Stimulated activated CD8-positive, alpha-beta memory T cell treated with anti-CD3 and anti-CD28 coated beads, Interleukin-4, amount 100 ng/mL, for 48 hours (primary cell): ENCODE data around the gene RNGTT.
"Not testable (repeated sequence)": the region's sequence is repeated elsewhere in the genome, so short reads cannot be mapped to it uniquely, and the experiment has no call there.

Source experiments
- DNase-seq: peaks from one replicate; pipeline ENCODE4 v3.0.0-alpha.2; 2020

Gene RNGTT

GRCh38 chr6:88963139-88964090, at the start of gene RNGTT:
RNGTT (minus strand) TSS chr6:88963618; CDS start chr6:88963409, 209 bp downstream.
- DNase-seq: peak; percentile 99

DNA sequence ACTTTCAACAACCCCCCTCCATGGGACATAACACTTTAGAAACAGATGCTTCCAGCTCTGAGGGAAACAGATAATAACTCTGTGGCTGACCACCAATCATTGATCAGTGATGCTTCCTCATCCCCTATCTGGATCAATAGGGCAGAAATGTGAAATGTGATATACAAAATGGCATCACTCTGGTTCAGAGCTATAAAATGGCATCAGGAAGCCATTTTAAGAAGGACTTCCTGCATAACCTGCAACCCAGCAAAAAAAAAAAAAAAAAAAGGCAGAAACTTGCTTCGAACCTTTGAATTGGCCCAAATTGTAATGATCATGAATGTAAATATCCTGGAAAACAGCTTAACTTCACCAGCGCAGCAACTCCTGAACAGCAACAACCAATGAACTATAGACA, 48.0 kb upstream of the RNGTT start:
- DNase-seq: no peak

- no peak for DNase-seq
These were observed 47.4 kb upstream of the RNGTT start for GRCh38 chr6:89010825-89011224.

GRCh38 chr6:89009624-89010059, 46.2 kb upstream of the RNGTT start:
- no peak for DNase-seq

- DNase-seq: no peak
These were observed 45.5 kb upstream of the RNGTT start for GRCh38 chr6:89008815-89009374.

GRCh38 chr6:89008001-89008814, 44.8 kb upstream of the RNGTT start:
- no peak for DNase-seq

DNA sequence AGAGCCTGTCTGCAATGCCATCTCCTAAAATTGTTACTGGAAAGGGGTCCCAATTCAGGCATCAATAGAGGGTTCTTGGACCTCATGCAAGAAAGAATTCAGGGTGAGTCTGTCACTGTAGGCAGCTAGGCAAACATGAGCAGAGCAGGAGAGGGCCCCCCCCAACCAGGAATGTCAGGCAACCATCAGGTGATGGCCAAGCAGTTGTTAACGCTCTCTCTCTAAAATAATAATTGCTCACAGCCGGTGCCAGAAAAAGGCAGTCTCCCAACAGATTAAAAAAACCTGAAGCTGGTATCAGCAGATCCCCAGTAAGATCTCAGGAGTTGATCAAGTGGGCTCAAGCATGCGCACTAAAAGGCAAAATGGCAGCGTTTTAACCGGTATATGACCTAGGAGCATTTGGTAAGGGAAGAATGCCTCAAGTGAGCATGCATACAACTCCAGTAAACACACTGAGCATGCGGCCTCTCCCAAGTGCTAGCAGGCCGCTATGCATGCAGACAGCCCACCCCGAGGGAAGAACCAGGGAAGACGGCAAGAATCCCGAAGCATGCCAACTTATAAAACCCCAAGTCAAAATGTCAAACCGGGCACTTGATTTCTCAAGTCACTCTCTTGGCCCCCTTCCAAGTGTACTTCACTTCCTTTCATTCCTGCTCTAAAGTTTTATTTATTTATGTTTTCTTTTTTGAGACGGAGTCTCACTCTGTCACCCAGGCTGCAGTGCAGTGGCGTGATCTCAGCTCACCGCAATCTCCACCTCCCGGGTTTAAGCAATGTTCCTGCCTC, 44.0 kb upstream of the RNGTT start:
- DNase-seq: no peak

- DNase-seq: no peak
These were observed 39.1 kb upstream of the RNGTT start for GRCh38 chr6:89002523-89002922.

GRCh38 chr6:88997327-88997726, 33.9 kb upstream of the RNGTT start:
- no peak for DNase-seq

- DNase-seq: no peak
These were observed 29.5 kb upstream of the RNGTT start for GRCh38 chr6:88992741-88993552.

DNA sequence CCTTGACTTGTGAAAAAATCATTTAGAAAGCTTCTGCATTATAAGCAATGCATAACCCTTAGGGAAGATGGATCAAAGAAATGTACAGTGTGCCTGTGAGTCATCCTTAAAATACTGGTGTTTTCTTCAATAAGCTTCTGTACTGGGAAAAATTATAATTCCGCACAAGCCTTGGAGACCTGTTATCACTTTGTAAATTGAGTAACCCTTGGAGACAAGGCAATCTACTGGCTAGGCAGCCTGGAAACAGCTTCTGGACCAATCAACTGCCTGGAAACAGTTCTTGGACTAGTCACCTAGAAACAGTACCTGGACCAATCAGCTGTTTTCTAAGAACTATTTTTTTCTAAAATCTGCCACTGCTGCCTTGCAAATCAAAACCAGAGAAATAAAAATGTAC, 25.8 kb upstream of the RNGTT start:
- DNase-seq: no peak

GRCh38 chr6:88987922-88988321, 24.5 kb upstream of the RNGTT start:
- DNase-seq: no peak

- DNase-seq: no peak
These were observed 22.5 kb upstream of the RNGTT start for GRCh38 chr6:88985901-88986300.

DNA sequence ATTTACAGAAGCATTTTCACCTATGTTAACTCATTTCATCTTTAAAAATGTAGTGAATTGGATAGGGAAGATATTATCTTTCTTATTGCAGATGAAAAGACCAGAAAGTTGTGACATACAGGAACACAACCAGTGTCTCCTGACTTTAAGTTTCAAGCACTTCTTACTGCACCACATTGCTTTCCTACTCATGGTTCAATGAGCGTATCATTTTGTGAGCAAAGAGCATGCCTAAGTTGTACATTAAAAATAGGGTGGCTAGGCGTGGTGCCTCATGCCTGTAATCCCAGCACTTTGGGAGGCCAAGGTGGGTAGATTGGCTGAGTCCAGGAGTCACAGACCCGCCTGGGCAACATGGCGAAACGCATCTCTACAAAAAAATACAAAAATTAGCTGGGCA, 21.2 kb upstream of the RNGTT start:
- no peak for DNase-seq

DNA sequence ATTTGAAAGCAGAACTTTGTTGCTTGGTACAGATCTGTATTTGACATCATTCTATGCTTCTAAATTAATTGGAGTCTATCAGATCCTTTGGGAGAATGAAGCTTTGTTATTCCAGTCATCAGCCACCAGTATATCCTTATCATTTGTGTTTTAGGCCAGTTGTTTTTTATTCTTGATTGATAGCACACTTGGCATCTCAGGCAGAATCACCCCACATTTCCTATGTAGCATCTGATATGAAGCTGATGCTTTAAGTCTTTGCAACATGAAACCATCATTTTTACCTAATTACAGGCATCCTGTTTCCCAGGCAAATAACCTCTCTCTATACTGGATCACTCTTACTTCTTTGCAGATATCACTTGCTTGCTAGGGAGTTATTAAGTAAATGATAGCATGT, 20.7 kb upstream of the RNGTT start:
- DNase-seq: no peak

DNA sequence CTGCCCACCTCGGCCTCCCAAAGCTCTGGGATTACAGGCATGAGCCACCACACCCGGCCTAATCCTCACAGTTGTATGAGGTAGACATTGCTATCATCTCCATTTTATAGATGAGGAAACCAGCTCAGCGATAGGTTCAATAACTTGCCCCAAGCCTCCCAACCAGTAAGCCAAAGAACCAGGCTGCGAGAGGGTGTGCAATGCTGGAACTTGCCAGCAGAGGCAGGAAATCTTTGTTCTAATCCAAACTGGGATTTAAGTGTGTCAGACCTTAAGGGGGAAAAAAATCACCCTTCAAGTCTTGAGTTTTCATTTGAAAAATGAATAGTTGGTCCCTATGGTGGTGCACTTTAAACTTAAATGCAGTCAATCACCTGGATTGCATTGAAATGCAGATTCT, 20.1 kb upstream of the RNGTT start:
- DNase-seq: no peak

- DNase-seq: not testable (repeated sequence)
These were observed 19.7 kb upstream of the RNGTT start for GRCh38 chr6:88983129-88983528.

DNA sequence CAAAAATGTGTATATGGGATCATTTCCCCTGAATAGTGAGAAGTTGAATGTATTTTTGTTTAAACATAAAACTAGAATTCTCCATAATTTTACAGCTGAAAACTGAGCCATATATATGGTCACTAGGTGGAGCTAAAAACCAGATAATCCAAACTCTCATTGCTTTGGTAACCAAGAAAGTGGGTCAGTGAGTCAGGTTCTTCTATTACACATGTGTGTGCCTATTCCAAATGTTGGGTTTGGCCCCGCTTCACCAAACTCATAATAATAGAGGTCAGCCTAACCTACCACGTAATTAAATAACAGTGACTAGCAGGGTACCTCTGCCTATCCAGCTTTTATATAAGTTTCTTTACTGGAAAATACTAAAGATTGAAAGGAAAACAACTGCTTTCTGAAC, 19.3 kb upstream of the RNGTT start:
- no peak for DNase-seq

GRCh38 chr6:88975369-88975768, 12.0 kb upstream of the RNGTT start:
- no peak for DNase-seq

GRCh38 chr6:88972504-88973423, 9.3 kb upstream of the RNGTT start:
- no peak for DNase-seq

- DNase-seq: no peak
These were observed 6.9 kb upstream of the RNGTT start for GRCh38 chr6:88970301-88970700.
